Right atrium auricular region (tissue), 2 donors: ENCODE data around the gene PDXK. TPM values are rescaled to one million over a fixed set of nuclear protein-coding genes. Genes with fewer than 3 reads are reported as not detected.

ENCODE experiments used
- DNase-seq: peaks from one replicate; pipeline ENCODE4 v3.0.0-alpha.2; 2019; ENCODE audit warnings: low spot score
- H3K27ac ChIP-seq, 2 donors: fragments of 200-600 bp; sonication (generic); 1 replicate in 1 of 2; 2 replicates in 1 of 2; pipeline ENCODE4 v1.5.1; 2016 to 2019
- H3K27me3 ChIP-seq, 2 donors: fragments of 200-600 bp; sonication (generic); one replicate each; pipeline versions ENCODE4 v1.5.1 to v1.6.0; 2017 to 2019
- H3K36me3 ChIP-seq: fragments of 200-600 bp; sonication (generic); one replicate; pipeline ENCODE4 v1.5.1; 2016
- H3K4me1 ChIP-seq, 2 donors: fragments of 200-600 bp; sonication (generic); one replicate each; pipeline versions ENCODE4 v1.5.1 to v1.6.0; 2017 to 2019
- H3K4me3 ChIP-seq, 2 donors: fragments of 200-600 bp; sonication (generic); 1 replicate in 1 of 2; 2 replicates in 1 of 2; pipeline ENCODE4 v1.5.1; 2017 to 2019; ENCODE audit warnings: mild to moderate bottlenecking in 1 of 2, moderate library complexity in 1 of 2
- H3K9me3 ChIP-seq, 2 donors: fragments of 200-600 bp; sonication (generic); one replicate each; pipeline ENCODE4 v1.5.1; 2019
- total RNA-seq, 2 donors: library from RNA; depleted of rRNA; stranded (reverse); fragments of >200 nt; gene quantifications; one replicate each; pipeline ENCODE4 v1.1.0, GENCODE V29; 2016
- TF ChIP-seq, protein P1 (sequence below), 2 donors: fragments of 200-600 bp; sonication (generic); IDR thresholded peaks; one replicate each; pipeline ENCODE4 v1.5.1; 2019; ENCODE audit warnings: antibody characterized with exemption in 2 of 2

PDXK gene
- total RNA-seq, 2 donors from 2014 or later: 29.1 to 45.7 TPM

DNA sequence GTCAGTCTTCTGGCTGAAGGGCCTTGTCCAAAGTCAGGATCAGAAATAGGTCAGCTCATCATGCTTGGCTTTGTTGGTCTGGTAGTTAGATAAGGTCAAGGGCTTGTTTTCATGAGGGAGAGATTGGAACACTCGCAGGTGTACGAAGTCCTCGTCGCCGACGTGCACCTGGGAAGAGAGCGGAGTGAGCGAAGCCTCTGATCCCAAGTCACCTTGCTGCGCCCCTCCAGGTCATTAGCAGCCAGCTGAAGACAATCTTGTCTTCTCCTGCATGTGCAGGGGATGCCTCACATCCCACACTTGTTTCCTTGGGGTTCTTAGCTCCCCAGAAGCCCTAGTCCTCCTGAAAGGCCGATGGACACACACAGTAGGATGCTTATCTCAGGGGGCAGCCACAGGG lies 55.2 kb downstream of the PDXK start:
- Histone ChIP-seq H3K4me3 (no peak overlapping the region), H3K27me3 (no peaks in the 10 kb centered on the region), H3K9me3 (no peaks in the 10 kb centered on the region), H3K27ac (no peak overlapping the region), H3K36me3 (peaks cover 17% of the 10 kb centered on the region), H3K4me1 (peaks cover 0 to 20% of the 10 kb centered on the region in 2 donors)
- TF ChIP-seq, protein P1, sequence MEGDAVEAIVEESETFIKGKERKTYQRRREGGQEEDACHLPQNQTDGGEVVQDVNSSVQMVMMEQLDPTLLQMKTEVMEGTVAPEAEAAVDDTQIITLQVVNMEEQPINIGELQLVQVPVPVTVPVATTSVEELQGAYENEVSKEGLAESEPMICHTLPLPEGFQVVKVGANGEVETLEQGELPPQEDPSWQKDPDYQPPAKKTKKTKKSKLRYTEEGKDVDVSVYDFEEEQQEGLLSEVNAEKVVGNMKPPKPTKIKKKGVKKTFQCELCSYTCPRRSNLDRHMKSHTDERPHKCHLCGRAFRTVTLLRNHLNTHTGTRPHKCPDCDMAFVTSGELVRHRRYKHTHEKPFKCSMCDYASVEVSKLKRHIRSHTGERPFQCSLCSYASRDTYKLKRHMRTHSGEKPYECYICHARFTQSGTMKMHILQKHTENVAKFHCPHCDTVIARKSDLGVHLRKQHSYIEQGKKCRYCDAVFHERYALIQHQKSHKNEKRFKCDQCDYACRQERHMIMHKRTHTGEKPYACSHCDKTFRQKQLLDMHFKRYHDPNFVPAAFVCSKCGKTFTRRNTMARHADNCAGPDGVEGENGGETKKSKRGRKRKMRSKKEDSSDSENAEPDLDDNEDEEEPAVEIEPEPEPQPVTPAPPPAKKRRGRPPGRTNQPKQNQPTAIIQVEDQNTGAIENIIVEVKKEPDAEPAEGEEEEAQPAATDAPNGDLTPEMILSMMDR (IDR thresholded peaks at IDR 0.05): no peak
- no peak for DNase-seq

DNA sequence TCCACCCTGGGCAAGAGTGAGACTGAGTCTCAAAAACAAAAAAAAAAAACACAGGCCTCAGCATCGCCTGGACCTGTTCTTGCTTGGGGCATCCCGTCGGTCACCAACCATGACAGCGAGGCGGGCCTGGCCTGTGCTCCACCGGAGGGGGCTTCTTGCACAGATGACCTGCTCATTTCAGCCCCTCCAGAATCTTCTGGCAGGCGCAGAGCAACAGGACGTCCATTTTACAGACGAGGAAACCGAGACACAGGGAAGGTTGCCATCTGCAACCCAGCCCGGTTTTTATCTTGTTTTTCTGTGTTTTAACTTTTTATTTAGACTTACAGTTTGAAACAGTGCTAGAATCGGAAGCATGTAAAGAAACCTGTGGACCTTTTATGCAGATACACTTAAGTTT lies 56.3 kb downstream of the PDXK start:
- no peaks in the 10 kb centered on the region for H3K9me3 ChIP-seq
- peak overlapping the region; percentile 85 to 88 for H3K4me3 ChIP-seq
- H3K36me3 ChIP-seq: peaks cover 17% of the 10 kb centered on the region
- no peak for DNase-seq
- peak overlapping the region; percentile 85 to 92 for H3K27ac ChIP-seq
- peaks cover 0 to 20% of the 10 kb centered on the region in 2 donors for H3K4me1 ChIP-seq
- TF ChIP-seq, protein P1 (IDR thresholded peaks at IDR 0.05): no peak
- H3K27me3 ChIP-seq: no peaks in the 10 kb centered on the region

DNA sequence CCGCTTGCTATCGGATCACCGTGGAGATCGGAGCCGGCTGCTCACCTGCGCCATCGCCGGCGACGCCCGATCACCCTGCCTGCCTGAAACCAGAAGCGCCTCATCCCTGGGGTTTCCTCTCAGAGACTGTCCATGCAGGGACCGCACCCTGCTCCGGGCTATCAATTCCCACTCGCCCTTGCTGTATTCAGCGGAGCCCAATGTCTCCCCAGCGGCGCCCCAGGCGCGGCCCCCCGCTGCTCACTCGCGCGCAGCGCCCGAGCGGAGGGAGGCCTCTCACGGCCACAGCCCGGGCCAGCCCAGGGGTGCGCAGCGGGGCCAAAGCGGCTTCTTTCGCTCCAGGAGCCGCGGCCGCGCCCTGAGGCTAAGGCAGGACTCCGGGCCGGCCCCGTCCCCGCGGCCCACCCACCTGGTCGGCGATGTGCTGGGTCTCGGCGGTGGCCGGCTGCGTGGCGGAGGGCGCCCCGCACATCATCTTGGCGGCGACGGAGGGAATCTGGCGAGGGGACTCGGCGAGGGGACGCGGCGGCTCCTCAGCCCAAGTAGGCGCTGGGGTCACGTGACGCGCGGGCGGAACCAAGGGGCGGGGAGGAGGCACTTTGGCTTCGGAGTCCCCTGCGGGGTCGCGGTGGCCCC lies 57.0 kb downstream of the PDXK start, which contains the start of gene CSTB:
TSS of gene CSTB (minus strand) at position 514 of the 636 bp plus-strand sequence. CDS start at position 475, 39 bp downstream.
- Histone ChIP-seq H3K27ac (peak within 1 kb of the TSS; percentile 85 to 92), H3K4me1 (peaks cover 0 to 20% of the 10 kb centered on the region in 2 donors), H3K4me3 (peak within 1 kb of the TSS; percentile 85 to 88), H3K36me3 (peaks cover 17% of the 10 kb centered on the region), H3K27me3 (no peaks in the 10 kb centered on the region), H3K9me3 (no peaks in the 10 kb centered on the region)
- TF ChIP-seq, protein P1 (IDR thresholded peaks at IDR 0.05): no peak
- peak; percentile 75 for DNase-seq

DNA sequence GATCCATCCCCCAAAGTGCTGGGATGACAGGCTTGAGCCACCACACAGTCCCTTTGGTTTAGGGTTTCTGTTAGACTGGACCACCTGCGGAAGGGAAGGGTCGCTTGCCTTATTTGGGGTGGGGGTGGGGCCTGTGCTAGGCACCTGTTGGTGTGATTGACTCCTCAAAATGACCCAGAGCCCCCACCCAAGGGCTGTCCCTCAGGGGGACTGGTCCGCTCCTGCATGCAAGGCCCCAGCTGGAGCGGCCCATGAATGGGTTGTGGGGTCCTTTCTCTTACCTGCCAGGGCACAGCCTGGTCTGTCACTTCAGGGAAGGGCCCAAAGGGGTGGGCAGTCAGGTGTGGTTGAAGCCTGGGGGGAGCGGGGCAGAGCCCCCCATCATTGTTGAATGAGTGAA lies 59.0 kb downstream of the PDXK start:
- Histone ChIP-seq H3K9me3 (no peaks in the 10 kb centered on the region), H3K4me3 (no peak overlapping the region), H3K4me1 (peaks cover 0 to 20% of the 10 kb centered on the region in 2 donors), H3K27me3 (no peaks in the 10 kb centered on the region), H3K36me3 (peaks cover 17% of the 10 kb centered on the region), H3K27ac (no peak overlapping the region)
- no peak for DNase-seq
- TF ChIP-seq, protein P1 (IDR thresholded peaks at IDR 0.05): no peak

DNA sequence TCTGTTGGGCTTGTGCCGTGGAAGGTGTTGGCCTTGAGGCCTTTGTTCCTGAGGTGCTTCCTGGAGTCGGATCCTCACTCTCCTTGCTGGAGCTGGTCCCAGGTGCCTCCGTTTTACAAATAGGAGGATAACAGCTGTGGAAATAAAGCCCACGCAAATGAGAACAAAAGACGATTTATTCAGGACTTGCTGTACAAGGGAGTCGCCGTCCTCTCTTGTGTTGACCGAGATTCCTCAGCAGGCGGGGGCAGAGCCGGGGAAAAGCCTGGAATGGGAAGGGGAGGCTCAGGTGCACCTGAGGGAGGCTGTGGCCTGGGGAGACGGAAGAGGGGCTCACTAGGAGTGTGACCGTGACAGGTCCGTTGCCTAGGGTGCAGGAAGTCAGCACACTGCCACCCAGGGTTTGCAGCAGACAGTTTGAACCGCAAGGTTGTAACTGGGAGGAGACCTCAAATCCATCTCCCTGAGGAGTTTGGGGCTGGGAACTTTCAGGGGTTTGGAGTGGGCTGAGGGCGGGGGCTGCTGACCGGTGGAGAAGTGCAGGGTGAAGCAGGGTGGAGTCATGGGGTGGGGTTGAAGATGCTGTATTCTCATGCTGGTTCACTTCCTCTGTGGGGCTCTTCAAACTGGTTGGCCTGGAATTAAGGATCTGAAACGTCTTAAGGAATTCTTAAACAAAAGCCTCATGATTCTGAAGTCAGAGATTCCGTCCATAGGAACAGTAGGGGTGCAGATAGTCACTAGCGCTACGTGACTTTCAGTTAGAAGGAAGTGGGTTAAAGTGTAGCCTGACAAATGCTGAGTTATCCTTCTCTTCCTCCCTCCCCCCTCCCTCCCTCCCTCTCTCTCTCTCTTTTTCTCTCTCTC lies 59.8 kb downstream of the PDXK start:
- Histone ChIP-seq H3K27ac (no peak overlapping the region), H3K9me3 (no peaks in the 10 kb centered on the region), H3K27me3 (no peaks in the 10 kb centered on the region), H3K4me3 (no peak overlapping the region), H3K4me1 (peaks cover 0 to 19% of the 10 kb centered on the region in 2 donors), H3K36me3 (peaks cover 10% of the 10 kb centered on the region)
- no peak for DNase-seq
- TF ChIP-seq, protein P1 (IDR thresholded peaks at IDR 0.05): no peak
